K562 (cell line): ENCODE data around the gene NAV2. TPM values are rescaled to one million over a fixed set of nuclear protein-coding genes. Genes with fewer than 3 reads are reported as not detected.

Source experiments
- ATAC-seq: fragments of 200-7000 bp; cut with Tn5 transposase; 3 replicates; pipeline ENCODE4 v1.9.1; 2020; ENCODE audit warnings: moderate library complexity
- BruUV-seq: library from RNA; stranded (reverse); fragments of 400-500 nt; replicated peaks from 2 replicates; lab custom pipeline; 2021; lab: Mats Ljungman, UMichigan
- CTCF ChIA-PET: fragments of 300-600 bp; formaldehyde crosslinking; extraction: SDS; loops from one replicate; lab custom pipeline; 2021; ENCODE audit warnings: low intra/inter-chr PET ratio; lab: Yijun Ruan, JAX
- POLR2A ChIA-PET: fragments of 300-600, 350-650 bp; sonication (Branson Sonifier 250); formaldehyde crosslinking; extraction: SDS; loops from one replicate; lab custom pipeline; 2021; ENCODE audit warnings: antibody characterized with exemption, inconsistent platforms; lab: Yijun Ruan, JAX
- DNase-seq, 4 experiments: peaks; one replicate each; pipeline versions ENCODE4 v3.0.0 to v3.0.0-alpha.2; 2011 to 2018; ENCODE audit warnings: low spot score in 3 of 4, mixed read lengths in 3 of 4; ENCODE audit errors: extremely low read depth in 1 of 4
- FAIRE-seq: peaks from 2 replicates; lab custom pipeline; 2011; peaks lifted over from hg19 to GRCh38; lab: Jason Lieb, UNC
- H2AFZ ChIP-seq: 2 replicates; pipeline ENCODE4 v1.6.0; 2011; ENCODE audit warnings: low read depth, low read length, control low read depth, inconsistent platforms
- H3K27ac ChIP-seq: fragments of 200-600 bp; 3 replicates; pipeline ENCODE4 v1.8.0; 2011; ENCODE audit warnings: low read depth, mild to moderate bottlenecking, control low read depth, inconsistent platforms, low read length, moderate library complexity, mixed read lengths; ENCODE audit errors: extremely low read depth
- H3K27me3 ChIP-seq, 2 experiments: fragments of 300-600 bp in 1 of 2; 2 replicates in 1 of 2; 3 replicates in 1 of 2; pipeline versions ENCODE4 v1.6.0 to v1.8.0; 2011; ENCODE audit warnings: inconsistent platforms in 2 of 2, low read length in 2 of 2, mild to moderate bottlenecking in 1 of 2, mixed read lengths in 1 of 2, moderate library complexity in 1 of 2; ENCODE audit not compliant: control insufficient read depth in 2 of 2, insufficient read depth in 2 of 2
- H3K36me3 ChIP-seq: fragments of 300-600 bp; 3 replicates; pipeline ENCODE4 v1.8.0; 2011; ENCODE audit warnings: mild to moderate bottlenecking, low read length, inconsistent platforms; ENCODE audit not compliant: control insufficient read depth, insufficient read depth
- H3K4me1 ChIP-seq, 2 experiments: fragments of 200-600 bp in 1 of 2; replicated peaks in 1 of 2; 2 replicates in 1 of 2; 3 replicates in 1 of 2; pipeline versions ENCODE4 v1.5.1 to v1.8.0; 2011; ENCODE audit warnings: inconsistent platforms in 2 of 2, low read length in 2 of 2, mild to moderate bottlenecking in 1 of 2, mixed read lengths in 1 of 2, moderate library complexity in 1 of 2; ENCODE audit not compliant: control insufficient read depth in 2 of 2, insufficient read depth in 2 of 2
- H3K4me2 ChIP-seq: 2 replicates; pipeline ENCODE4 v1.6.1; 2011; ENCODE audit warnings: low read length, control low read depth, inconsistent platforms, mixed read lengths; ENCODE audit not compliant: insufficient read depth
- H3K4me3 ChIP-seq: fragments of 200-600 bp; sonication (generic), shearing (Covaris generic); 2 replicates; pipeline ENCODE4 v1.5.1; 2016; ENCODE audit warnings: control low read depth, inconsistent platforms
- H3K79me2 ChIP-seq: fragments of 200-600 bp; 3 replicates; pipeline ENCODE4 v1.8.0; 2011; ENCODE audit warnings: low read length, inconsistent platforms; ENCODE audit not compliant: control insufficient read depth, insufficient read depth
- H3K9ac ChIP-seq, 2 experiments: 2 replicates each; pipeline versions ENCODE4 v1.6.0 to v1.6.1; 2011; ENCODE audit warnings: low read depth in 2 of 2, low read length in 2 of 2, control low read depth in 1 of 2, inconsistent platforms in 1 of 2, mild to moderate bottlenecking in 1 of 2, mixed read lengths in 1 of 2; ENCODE audit not compliant: insufficient read depth in 1 of 2
- H3K9me1 ChIP-seq: one replicate; pipeline ENCODE4 v1.6.0; 2011; ENCODE audit warnings: inconsistent platforms, mild to moderate bottlenecking, low read length, moderate library complexity; ENCODE audit not compliant: control insufficient read depth, insufficient read depth
- H3K9me3 ChIP-seq: replicated peaks from 2 replicates; pipeline ENCODE4 v1.5.1; 2011; ENCODE audit warnings: low read depth, low read length, inconsistent platforms; ENCODE audit not compliant: control insufficient read depth, insufficient read depth
- H4K20me1 ChIP-seq: replicated peaks from 2 replicates; pipeline ENCODE4 v1.6.1; 2011; ENCODE audit warnings: low read length, inconsistent platforms, mixed read lengths; ENCODE audit not compliant: control insufficient read depth, insufficient read depth
- DDX20 ChIP-seq: fragments of 450-650 bp; IDR thresholded peaks from 2 replicates; pipeline ENCODE4 v1.6.1; 2016; ENCODE audit warnings: missing genetic modification characterization, low read depth, mild to moderate bottlenecking, missing compliant biosample characterization, moderate library complexity
- HDAC2 ChIP-seq: fragments of 450-650 bp; IDR thresholded peaks from 2 replicates; pipeline ENCODE4 v1.6.1; 2016; ENCODE audit warnings: mild to moderate bottlenecking
- MCM2 ChIP-seq: fragments of 450-650 bp; IDR thresholded peaks from 2 replicates; pipeline ENCODE4 v1.6.1; 2017; ENCODE audit warnings: low read depth, mild to moderate bottlenecking
- OTX1 ChIP-seq: fragments of 450-650 bp; formaldehyde crosslinking; IDR thresholded peaks from 2 replicates; pipeline ENCODE4 v1.4.0; 2022; ENCODE audit warnings: mild to moderate bottlenecking
- TARDBP ChIP-seq: fragments of 450-650 bp; IDR thresholded peaks from 2 replicates; pipeline ENCODE4 v1.6.1; 2016
- ZBTB2 ChIP-seq: fragments of 450-650 bp; IDR thresholded peaks from 2 replicates; pipeline ENCODE4 v1.6.1; 2016; ENCODE audit warnings: antibody characterized with exemption
- ZNF263 ChIP-seq: sonication (generic); formaldehyde crosslinking; IDR thresholded peaks from 2 replicates; pipeline ENCODE4 v1.8.0; 2022; ENCODE audit warnings: mild to moderate bottlenecking, missing genetic modification reagents, borderline replicate concordance
- ZNF444 ChIP-seq: fragments of 250-450 bp; sonication (Bioruptor Pico); IDR thresholded peaks from 2 replicates; pipeline ENCODE4 v1.4.0; 2020; ENCODE audit warnings: mild to moderate bottlenecking, moderate library complexity
- in situ Hi-C: fragments of 300-500 bp; cut with MboI; formaldehyde crosslinking; loops from 4 replicates; pipeline ENCODE4 v1.15.0; 2018; ENCODE audit warnings: inconsistent platforms, mixed read lengths
- intact Hi-C: fragments of 100-400 bp; cut with micrococcal nuclease; formaldehyde crosslinking; loops from 2 replicates; pipeline ENCODE4 v1.14.2; 2022
- polyA plus RNA-seq, 8 experiments: library from polyadenylated mRNA; depleted of rRNA in 4 of 8; stranded (reverse) in 5 of 8; unstranded in 3 of 8; fragments of >200 nt; fragmentation: Nextera tagmentation in 2 of 8; fragmentation: Illumina TruSeq in 1 of 8; extraction: Ambion mirVana in 2 of 8; extraction: Trizol in 1 of 8; gene quantifications; 2 replicates each; pipeline versions ENCODE4 v1.2.1 to v1.2.3, GENCODE V29; 2011 to 2014; ENCODE audit warnings: inconsistent platforms in 1 of 8, missing spikeins in 1 of 8
- total RNA-seq, 7 experiments: library from RNA; depleted of rRNA in 6 of 7; stranded (reverse); fragments of >200 nt in 6 of 7; fragmentation: Illumina TruSeq in 2 of 7; extraction: Trizol in 2 of 7; gene quantifications; 2 replicates each; pipeline versions ENCODE4 v1.2.1 to v1.2.3, GENCODE V29; 2011 to 2021; ENCODE audit warnings: low replicate concordance in 1 of 7

NAV2 gene
- total and polyA plus RNA-seq, 9 of the 15 experiments (the other 6 are each of a cell fraction or from before 2014, with no cell fraction given) = 0.03 to 0.35 (median 0.05) TPM

GRCh38 chr11:19844012-19844411, 131.4 kb downstream of the NAV2 start:
- H3K9me1 ChIP-seq = no peaks in the 10 kb centered on the region
- no peaks in the 10 kb centered on the region; a peak in 2 of 5 replicates for H3K27me3 ChIP-seq
- H3K4me2 ChIP-seq = no peak overlapping the region
- no peak overlapping the region for H2AFZ ChIP-seq
- no peak for TF ChIP-seq OTX1 (CRISPR knock-in tag)
- TF ChIP-seq DDX20 (tag) = no peak
- TF ChIP-seq MCM2 = no peak
- TF ChIP-seq ZBTB2 = no peak
- TF ChIP-seq HDAC2 = no peak
- TF ChIP-seq TARDBP = no peak
- no peak for TF ChIP-seq ZNF263
- TF ChIP-seq ZNF444 (CRISPR knock-in tag) = no peak
- TF ChIP-seq, all 486 proteins: peak for 0
- Histone ChIP-seq H3K4me1 (no peaks in the 10 kb centered on the region), H3K9me3 (no peaks in the 10 kb centered on the region), H3K9ac (no peak overlapping the region), H3K4me3 (no peak overlapping the region), H3K79me2 (no peaks in the 10 kb centered on the region), H4K20me1 (no peaks in the 10 kb centered on the region), H3K36me3 (no peaks in the 10 kb centered on the region), H3K27ac (no peak overlapping the region)
- in situ Hi-C loops (no loop called here), intact Hi-C loops (no loop called here)
- DNase-seq (no peak), ATAC-seq (no peak), FAIRE-seq (no peak)
- ChIA-PET POLR2A (no interaction called here), CTCF (no interaction called here)
- BruUV-seq = no TSS peak
